ENCODE measurements around the gene PLXNA4.

Gene PLXNA4

GRCh38 chr7:132500727-132501440 is 75.4 kb downstream of the PLXNA4 start:
- peak; percentile 31 for DNase-seq

DNA sequence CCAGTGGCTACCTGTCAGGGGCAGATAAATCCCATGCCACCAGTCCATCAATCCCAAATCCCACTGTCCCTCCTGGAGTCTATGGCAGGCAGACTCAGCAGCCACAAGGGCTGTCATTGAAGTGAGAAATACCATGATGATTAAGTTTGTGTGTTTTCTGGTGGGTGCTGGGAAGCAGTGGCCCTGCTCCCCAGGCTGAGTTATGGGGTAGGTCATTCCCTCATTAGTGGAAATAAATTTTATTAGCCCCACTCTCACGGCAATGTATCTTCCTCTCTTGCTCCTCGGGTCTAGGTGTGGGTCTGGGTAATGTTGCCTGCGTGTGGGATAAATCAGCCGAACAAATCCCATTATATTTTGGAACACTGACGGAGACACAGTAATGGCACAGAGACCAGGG is 76.8 kb downstream of the PLXNA4 start:
- no peak for DNase-seq

DNA sequence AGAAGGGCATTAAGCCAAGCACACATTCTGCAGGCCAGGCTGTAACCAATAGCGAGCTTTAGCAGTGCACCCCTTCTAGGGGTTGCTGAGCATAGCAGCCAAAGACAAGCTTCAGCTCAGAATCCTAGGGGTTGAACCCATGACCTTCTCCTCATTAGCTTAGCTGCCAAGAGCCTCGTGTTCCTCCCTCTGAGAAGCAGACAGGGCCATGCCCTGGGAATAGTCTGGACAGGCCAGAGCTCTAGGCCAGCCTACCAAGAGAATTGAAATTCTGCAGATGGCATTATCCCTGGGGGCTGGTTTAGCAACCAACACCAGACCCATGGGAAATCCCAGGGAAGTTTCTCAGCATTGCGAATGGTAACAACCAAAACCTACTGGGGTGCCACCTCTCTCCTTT is 77.2 kb downstream of the PLXNA4 start:
- DNase-seq, result no peak

DNA sequence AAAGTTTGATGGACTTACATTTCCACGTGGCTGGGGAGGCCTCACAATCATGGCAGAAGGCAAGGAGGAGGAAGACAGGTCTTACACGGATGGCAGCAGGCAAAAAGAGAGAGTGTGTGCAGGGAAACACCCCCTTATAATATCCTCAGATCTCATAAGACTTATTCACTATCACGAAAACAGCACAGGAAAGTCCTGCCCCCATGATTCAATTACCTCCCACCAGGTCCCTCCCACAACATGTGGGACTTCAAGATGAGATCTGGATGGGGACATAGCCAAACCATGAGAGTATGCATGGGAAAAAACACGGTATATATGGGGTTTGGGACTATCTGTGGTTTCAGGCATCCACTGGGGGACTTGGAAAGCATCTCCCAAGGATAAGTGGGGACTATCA is 78.0 kb downstream of the PLXNA4 start:
- DNase-seq, result no peak

DNA sequence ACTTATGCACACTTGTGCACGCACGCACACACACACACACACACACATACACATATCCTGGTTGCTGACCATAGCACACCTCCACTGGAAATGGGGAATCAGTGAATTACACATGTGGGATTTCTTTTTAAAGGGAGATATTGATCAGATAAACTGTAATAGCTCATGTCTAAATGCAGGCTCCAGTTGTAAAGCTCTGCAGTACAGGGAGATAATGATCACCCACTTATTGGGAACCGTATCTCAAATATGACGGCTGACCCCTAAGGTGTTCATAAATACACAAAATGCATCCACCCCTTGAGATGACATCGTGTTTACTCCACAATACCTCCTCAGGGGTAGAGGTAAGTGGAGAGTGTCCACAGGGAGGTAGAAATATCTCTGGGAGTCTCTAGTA is 79.2 kb downstream of the PLXNA4 start:
- DNase-seq, result no peak

DNA sequence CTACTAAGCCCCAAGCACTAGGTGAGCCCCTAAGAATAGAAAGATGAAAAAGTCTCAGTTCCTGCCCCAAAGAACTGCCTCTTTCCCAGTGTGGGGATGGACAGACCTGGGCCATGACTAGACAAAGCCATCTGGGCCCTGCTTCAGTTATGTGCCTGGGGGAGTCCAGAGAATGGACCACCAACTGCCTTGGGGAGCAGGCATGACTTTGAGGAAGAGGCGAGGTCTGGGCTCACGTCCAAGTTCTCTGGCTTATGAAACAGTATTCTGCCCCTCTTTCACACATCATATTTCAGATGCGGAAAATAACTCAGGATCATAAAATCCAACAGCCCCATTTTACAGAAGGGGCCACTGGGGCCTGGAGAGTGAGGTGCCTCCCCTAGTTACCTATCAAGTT is 80.3 kb downstream of the PLXNA4 start:
- DNase-seq, result peak; percentile 18

DNA sequence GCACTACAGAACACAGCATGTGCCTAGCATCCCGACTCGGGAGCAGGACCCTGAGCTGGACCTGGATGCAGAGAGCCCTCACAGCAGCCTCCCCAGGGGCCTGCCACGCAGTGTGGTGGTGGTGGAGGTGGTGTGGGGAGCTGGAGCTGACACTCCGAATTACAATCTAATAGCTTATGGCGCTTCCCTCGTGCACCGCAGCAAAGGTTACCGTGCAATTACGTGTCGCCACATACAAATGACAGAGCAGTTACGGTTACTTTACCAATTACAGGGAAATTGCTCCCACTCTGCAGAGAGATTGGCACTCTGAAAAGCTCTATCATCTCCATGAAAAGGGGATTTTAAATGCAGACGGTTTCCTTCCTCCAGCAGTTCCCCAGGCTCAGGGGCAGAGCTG is 81.8 kb downstream of the PLXNA4 start:
- DNase-seq, result no peak

DNA sequence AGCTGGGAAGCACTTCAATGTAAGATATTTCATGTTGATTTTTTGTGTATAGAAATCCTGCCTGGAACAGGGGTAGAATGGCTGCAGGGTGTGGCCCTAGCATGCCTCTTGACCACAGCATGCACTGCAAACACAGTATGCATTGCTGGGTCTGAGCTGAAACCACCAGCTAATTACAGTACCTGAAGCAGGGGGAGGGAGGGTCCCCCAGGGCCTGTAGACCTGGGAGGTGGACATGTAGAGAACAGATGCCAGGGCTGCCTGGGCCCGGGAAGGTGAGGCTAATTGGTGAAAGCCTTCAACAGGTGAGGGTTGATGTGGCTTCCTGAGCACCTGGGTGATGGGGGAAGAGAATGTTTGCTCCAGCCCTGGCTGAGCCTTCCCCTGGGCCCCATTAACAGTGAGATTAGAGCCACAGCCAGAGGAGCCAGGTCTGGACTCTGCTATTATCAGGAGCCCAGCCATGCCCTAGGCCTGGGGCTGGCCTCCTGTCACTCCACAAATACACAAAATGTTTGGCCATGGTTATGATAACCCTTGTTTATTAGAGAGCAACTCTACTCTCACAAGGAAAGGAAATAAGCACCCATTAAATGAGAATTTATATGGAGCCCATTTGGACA is 83.3 kb downstream of the PLXNA4 start:
- DNase-seq, result no peak

DNA sequence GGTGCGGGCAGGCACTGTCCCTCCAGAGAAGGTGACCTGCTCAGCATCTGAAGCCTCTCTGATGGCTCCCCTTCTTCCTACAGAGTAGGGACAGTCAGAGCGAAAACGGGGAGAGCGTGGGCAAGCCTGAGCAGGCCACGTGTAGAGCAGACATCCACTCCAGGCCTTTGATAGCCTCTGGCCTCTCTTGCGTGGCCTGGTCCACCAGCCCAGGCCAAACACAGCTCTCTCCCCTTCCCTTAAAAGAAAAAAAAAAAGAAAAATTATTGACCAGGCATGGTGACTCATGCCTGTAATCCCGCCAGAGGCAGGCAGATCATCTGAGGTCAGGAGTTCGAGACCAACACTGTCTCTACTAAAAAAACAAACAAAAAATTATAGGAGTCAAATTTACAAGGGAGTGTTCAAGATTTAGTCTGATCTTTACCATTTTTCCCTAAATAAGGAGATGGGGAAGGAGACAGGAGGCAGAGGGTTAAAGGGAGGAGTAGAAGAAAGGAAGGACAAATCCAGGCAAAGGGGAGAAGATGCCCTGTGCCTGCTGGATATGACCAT is 84.8 kb downstream of the PLXNA4 start:
- peak; percentile 45 for DNase-seq

- DNase-seq, result no peak
These were observed 85.8 kb downstream of the PLXNA4 start for GRCh38 chr7:132490474-132490873.

DNA sequence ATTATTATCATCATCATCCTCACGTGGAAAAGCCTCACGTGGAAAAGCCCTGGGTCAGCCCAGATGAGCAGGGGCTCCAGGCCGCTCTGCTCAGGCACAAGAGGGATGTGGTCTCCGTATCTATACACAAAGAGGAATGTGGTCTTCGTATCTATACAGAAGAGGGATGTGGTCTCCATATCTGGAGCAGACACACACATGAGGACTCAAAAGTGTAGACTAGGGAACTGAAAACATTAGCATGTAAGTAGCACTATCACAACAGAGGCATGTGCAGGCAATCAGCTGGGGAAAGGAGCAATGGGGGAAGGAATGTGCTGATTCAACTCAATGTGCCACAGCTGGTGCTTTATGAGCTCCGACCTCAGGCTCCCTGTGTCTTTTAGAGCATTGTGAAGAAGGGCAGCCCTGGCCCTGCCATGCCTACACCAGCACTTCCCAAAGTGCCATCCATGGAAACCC is 86.5 kb downstream of the PLXNA4 start:
- DNase-seq, result no peak

DNA sequence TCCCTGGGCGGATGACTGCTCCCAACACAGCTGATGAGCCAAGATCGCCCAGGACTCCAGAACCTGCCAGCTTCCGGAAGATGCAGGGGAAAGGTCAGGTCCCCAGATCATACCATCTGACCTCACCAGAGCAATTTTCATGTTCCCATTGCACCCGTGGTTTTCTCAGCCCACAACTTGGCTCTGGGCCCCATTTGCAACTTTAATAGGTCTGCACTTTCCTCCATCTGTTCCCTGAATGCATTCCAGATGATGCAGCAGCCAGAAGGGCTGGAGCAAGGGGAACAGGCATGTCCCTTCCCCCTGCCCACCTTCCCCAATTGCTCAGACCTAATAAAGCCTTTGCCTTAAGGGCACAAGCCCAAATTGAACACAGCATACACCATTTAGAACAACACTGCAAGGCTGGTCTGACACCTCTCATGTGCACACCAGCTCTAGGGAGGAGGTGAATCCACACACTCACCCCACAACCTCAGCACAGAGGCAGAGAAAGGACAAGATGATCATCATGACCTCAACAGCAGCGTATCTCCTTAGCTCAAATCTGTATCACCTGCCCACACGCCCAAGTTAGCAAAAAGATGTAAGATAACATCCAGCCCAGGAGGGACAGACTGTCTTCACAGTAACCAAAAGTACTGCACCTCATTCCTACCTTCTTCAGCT is 87.5 kb downstream of the PLXNA4 start:
- DNase-seq, result peak; percentile 51

GRCh38 chr7:132486274-132486610 is 90.0 kb downstream of the PLXNA4 start:
- DNase-seq, result no peak

DNA sequence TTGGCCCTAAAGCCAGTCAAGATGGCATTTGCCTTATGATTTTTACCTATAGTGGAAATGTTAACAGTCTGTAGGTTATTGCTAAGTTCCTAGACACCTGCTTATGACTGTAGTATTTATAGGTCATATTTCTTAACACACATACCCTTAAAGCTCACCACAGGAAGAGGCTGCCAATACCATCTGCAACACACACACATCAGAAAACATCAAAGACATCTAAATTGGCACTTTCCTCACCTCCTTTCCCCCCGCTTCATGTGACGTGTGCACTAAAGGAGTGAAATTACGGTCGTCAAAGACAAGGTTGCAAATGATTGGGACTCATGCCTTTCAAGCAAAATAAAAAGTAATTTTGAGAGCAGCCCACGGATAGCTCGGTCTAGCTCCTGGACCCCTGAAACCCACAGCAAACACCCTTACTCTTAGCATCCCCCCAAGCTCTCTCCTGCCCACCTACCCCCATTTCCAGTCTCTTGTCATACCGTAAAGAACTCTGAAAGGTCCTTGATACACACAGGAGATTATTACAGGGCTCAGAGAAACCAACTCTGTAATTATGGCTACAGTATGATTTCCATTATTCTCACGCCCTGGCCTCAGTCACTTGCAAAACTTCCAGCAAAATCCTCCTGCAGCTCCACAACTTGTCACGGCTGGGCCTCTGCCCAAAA is 90.5 kb downstream of the PLXNA4 start:
- no peak for DNase-seq

DNA sequence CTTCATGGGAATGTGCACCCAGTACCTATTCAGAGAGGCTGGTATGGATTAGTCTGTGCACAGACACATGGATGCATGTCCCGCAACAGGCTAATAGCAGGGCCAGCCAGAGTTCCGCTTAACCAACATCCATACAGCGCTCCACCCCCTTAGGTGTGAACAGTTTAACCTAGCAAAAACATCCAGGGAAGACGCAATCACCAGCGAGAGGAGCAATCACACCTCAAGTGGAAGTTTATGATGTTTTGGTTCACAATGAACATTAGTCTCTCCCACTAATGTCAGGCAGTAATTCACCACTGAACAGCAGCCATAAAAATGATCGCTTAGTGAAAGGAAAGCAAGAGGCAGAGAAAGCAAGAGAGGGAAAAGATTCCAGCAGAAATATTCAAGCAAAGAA is 91.1 kb downstream of the PLXNA4 start:
- no peak for DNase-seq

GRCh38 chr7:132482866-132483265 is 93.4 kb downstream of the PLXNA4 start:
- DNase-seq, result no peak

GRCh38 chr7:132480534-132480933 is 95.7 kb downstream of the PLXNA4 start:
- no peak for DNase-seq

DNA sequence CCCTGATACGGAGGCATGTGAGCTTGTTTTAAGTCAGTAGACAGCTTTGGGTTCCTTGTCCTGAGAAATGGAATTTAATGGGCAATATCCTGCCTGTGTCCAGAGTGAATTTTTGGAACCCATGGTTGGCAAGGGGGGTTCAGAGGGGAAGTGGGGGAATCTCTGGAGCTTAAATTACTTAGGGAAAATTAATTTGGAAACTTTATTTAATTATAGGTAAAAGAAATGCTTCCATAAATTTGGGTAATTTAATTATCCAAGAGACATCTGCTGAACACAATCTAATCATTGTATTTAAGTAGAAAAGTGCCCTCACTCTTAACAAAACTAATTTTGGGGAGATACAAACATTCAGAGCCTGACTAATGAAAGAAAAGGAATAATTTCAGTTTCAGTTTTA is 99.7 kb downstream of the PLXNA4 start:
- DNase-seq, result no peak

GRCh38 chr7:132475669-132476116 is 100.6 kb downstream of the PLXNA4 start:
- DNase-seq, result peak; percentile 22

DNA sequence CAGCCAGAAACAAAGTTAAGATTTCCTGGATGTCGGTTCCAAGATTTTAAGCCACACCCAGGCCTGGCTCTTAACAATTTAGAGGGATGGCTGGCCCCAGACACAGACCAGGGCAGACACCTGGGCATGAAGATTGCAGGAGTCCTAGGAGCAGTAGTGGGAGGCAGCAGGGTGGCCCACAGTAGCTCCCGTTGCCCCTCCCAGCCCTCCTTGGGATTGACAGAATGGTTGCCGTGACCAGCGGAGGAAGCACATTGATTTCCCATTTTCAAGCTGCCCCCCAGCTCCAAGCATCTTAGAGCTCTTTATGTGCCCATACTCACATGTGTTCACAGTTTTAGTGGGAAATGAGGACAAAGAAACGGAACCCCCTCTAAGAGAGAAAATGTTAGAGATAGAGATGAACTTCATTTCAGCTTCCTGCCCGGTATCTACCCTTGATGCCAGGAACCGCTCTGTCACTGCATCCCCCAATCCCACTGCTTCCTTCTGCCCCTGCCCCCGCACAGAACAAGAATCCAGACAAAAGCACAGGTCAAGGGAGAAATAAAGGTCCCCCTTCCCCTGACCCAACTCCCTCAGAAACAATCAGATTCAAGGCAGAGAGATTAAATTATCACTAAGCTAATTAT is 101.1 kb downstream of the PLXNA4 start:
- DNase-seq, result no peak

GRCh38 chr7:132472463-132473120 is 103.7 kb downstream of the PLXNA4 start:
- DNase-seq, result peak; percentile 90

- no peak for DNase-seq
These were observed 104.8 kb downstream of the PLXNA4 start for GRCh38 chr7:132471515-132471914.
